Activated CD4-positive, alpha-beta T cell treated with anti-CD3 and anti-CD28 coated beads, Interleukin-2, amount 50 U/mL, for 24 hours (primary cell): ENCODE data around the gene AGXT2.
"Not testable (repeated sequence)": the region's sequence is repeated elsewhere in the genome, so short reads cannot be mapped to it uniquely, and the experiment has no call there.

Experiments
- DNase-seq, 2 donors: peaks; one replicate each; pipeline ENCODE4 v3.0.0-alpha.2; 2020; ENCODE audit warnings: low read depth in 1 of 2, low spot score in 1 of 2

AGXT2 gene

DNA sequence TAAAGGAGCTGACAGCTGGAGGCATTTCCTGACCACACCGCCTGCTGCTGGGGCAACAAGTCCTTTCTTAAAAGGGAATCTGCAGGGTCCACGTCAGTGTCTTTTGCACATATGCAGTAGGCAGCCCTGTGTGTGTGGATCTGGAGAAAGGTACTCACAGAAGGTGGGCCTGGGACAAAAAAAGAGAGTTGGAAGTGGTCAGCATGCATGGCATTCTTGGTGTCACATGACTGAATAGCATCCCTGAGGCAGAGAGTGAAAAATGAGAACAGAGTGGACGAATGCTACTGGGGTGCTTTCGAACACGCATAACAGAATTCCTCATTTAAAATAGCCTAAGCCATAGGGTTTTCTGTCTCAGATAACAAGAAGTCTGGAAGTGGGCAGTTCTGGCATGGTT is 71.4 kb downstream of the AGXT2 start:
- no peak for DNase-seq

DNA sequence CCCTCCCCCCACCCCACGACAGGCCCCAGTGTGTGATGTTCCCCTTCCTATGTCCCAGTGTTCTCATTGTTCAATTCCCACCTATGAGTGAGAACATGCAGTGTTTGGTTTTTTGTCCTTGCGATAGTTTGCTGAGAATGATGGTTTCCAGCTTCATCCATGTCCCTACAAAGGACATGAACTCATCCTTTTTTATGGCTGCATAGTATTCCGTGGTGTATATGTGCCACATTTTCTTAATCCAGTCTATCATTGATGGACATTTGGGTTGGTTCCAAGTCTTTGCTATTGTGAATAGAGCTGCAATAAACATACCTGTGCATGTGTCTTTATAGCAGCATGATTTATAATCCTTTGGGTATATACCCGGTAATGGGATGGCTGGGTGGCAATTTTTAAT is 76.1 kb downstream of the AGXT2 start:
- not testable (repeated sequence) for DNase-seq

DNA sequence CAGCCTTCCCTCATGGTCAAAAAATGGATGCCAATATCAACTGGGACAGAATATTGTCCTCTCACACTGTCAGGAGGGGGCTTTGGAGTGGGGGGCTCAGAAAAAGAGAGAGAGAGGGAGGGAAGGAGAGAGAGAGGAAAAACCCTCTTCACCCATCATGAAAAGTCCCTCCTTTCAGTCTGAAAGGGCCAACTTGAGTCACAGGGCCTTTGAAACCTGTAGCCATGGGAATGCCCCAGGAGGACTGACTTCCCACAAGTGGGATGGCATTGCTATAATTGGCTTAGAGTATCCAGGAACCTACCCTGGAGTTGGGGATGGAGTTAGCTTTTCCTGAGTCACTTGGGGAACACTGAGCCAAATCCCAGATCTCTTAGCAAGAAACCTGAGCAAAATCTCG is 77.2 kb downstream of the AGXT2 start:
- no peak for DNase-seq

DNA sequence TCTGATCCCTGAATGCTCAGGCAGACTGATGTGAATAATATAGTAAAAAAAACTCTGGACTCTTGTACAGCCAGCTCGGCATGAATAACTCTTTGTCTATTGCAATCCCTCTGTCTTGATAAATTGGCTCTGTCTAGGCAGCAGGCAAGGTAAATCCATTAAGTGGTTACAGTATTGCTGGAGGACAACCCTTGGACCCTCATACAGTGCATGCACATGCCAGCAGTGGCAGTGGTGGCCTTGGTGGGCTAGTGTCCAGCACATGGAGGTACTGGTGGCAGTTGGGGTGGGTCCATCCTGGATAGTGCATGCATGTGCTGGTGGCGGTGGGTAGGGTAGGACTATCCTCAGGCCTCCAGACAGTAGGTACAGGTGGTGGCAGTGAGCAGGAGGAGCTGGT is 79.5 kb downstream of the AGXT2 start:
- no peak for DNase-seq

DNA sequence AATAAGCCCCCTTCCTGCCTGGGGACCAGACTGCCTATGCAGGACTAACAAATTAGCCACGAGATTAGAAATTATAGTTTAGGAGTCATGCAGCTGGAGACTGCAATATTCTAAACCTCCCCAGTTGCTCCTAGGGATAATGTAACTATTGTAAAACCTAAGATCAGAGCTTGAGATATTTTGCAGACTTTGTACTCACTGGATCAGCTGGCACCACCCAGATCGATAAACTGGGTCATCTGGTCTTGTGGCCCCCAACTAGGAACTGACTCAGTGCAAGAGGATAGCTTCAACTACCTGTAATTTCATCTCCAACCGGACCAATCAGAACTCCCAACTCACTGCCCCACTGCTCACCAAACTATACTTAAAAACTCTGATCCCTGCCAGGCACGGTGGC is 80.2 kb downstream of the AGXT2 start:
- no peak for DNase-seq

DNA sequence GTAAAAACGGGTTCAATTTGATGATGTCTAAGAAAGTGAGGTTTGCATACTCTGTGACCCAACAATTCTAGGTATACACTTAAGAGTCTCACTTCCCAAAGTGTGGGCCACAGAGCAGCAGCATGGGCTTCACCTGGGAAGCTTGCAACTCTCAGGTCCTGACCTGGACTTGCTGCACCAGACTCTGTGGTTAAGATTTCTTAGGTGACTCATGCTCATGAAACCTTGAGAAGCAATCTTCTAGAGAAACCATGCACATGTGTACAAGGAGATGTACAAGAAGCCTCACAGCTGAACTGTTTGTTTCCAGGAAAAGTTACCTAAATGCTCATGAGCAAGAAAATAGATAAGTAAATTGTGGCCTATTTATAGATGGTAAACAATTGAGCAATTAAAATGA is 88.4 kb downstream of the AGXT2 start:
- DNase-seq, result no peak

DNA sequence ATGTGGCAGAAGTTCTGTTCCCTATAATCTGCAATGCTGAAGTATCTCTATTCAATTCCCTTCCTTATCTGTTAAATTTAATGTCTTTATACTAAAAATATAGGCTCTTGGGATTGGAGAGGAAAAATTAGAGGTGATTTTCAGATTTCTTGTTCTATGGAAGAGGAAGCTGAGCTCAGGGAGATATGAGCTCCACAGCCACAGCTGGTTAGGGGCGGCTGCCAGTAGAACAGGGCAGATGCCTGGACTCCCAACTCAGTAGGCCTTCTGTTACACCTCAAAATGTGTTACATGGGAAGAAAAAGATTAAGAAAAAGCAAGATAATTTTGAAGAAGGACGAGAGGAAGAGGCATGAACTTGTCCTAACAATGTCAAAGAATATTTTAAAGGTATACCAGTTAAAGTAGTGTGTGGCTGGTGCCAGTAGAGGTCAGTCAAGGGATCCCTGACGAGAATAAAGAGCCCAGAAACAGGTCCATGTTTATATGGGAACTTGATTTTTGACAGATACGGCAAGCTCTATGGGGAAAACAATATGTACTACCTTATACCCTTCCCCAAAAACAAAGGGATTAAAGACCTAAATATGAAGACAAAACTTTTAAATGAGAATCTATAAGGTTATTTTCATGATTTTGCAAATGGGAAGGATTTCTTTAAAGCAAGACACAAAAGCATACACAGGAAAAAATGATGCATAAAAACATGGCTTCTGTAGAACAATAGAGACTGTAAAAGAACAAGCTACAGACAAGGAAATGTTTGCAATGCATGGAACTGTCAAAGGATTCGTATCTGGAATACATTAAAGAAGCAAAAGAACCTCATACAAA is 89.7 kb downstream of the AGXT2 start:
- no peak for DNase-seq

DNA sequence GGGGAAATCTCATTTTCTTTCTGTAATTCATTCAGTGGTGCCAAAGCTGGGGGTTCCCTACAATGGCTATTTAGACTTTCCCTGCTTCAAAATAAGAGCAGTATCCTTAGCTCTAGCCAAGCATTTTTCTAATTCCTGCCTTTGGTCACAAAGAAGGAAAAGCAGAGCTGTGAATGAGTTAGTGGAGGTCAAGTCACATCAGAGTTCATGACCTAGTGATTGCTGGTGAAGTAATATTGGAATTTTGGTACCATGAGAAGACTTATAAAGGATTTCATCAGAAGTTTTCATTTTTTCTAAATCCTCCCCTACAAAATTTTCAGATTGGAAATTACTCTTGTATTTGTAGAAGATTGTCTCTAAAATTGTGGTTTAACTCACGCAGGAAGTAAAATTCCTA is 90.4 kb downstream of the AGXT2 start:
- DNase-seq, result no peak
